Inferior parietal cortex (tissue), 1 donor: Measurements from ENCODE around the gene ANKRD10.
"Not testable (repeated sequence)": the region's sequence is repeated elsewhere in the genome, so short reads cannot be mapped to it uniquely, and the experiment has no call there.

ENCODE experiments used
- DNase-seq: peaks from one replicate; pipeline ENCODE4 v3.0.0-alpha.2; 2016; ENCODE audit errors: extremely low spot score

Gene ANKRD10

DNA sequence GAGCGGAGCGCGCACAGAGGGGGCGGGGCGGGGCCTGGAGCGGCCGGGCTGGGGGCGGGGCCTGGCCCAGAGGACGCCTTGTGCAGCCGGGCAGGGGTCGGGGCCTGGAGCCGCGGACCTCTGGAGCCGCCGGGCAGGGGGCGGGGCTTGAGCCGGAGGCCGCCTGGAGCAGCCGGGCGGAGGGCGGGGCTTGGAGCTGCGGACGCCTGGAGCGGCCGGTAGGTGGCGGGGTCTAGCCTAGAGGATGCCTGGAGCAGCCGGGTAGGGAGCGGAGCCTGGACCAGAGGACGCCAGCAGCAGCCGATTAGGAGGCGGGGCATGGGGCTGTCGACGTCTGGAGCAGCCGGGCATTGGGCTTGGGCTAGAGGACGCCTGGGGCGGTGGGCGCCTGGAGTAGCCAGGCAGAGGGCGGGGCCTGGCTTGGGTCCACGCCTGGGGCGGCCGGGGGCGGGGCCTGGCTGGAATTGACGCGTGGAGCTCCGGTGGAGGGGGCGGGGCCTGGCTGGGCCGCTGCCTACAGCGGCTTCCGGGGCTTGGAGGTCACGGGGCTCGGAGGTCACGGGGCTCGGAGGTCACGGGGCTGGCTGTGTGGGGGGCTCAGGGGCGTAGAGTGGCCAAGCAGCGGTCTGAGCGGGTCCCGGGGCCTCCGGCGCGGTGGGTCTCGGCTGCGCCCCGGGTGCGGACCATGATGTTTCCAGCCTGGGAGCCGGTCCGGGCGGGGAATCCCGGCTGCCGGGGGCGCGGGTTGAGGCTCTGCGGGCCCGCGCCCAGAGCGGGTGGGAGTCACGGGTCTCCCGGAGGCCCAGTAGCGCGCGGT, at the start of gene ANKRD10:
ANKRD10 (minus strand) TSS at position 13 of the 817 bp plus-strand sequence. CDS start 135 bp downstream, outside the sequence.
- peak; percentile 91 for DNase-seq

DNA sequence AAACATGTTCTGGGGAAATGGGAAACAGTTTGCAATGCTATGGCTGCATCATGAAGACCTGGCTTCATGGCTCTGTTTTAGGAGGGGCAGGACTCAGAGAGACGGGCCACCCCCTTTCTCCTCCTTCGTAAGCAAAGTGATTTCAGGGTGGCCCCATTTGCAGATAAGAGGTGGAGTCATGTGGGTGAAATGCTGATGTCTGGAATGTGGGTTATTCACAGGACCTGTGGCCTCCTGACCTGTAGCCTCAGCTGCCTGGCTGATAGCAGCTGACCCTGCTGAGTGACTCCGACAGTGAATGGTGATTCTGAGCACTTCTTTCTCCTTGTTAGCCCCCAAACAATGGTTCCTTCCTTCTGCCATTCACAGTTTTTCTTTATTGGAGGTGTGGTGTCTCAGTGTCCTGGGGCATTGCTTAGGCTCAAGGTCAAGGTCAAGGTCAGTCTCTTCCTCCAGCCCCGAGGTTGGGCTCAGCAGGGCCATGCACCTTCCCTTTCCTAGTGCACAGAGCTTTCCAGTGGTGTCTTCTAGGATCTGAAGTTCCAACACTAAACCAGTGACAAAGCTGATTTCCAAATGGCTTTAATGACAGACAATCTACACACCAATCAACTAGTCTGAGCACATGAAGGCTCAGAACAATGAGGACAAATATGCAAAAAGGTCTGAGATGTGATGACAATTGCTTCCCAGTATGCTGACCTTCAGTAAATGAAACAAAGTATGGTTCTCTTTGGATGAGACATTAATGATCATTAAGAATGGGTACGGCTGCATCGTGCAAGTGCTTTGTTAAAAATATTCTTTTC, 49.6 kb upstream of the ANKRD10 start:
- no peak for DNase-seq

- no peak for DNase-seq
Observed at GRCh38 chr13:110963554-110963970, 48.7 kb upstream of the ANKRD10 start.

GRCh38 chr13:110961959-110962358, 47.1 kb upstream of the ANKRD10 start:
- no peak for DNase-seq

- DNase-seq: no peak
Observed at GRCh38 chr13:110960204-110960603, 45.3 kb upstream of the ANKRD10 start.

GRCh38 chr13:110957931-110958330, 43.1 kb upstream of the ANKRD10 start:
- DNase-seq: no peak

- no peak for DNase-seq
Observed at GRCh38 chr13:110957181-110957884, 42.5 kb upstream of the ANKRD10 start.

DNA sequence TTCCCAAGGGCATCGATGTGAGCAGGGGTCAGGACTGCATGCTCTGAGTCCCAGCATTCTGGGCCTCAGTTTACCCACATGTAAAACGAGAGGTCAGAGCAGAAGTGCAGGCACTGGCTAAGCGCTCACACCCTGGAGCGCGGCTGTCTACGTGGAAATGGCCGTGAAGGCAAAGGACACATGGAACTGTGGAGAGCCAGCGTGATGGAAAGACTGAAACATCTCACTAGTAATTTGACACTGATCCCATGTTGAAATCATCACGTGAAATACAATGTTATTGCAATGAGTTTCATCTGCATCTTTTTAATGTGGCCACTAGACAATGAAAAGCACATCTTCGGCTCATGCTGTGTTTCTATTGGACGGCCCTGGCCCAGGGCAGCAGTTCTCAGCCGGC, 41.3 kb upstream of the ANKRD10 start:
- DNase-seq: not testable (repeated sequence)

- not testable (repeated sequence) for DNase-seq
Observed at GRCh38 chr13:110955608-110956007, 40.7 kb upstream of the ANKRD10 start.

GRCh38 chr13:110955072-110955503, 40.2 kb upstream of the ANKRD10 start:
- not testable (repeated sequence) for DNase-seq

GRCh38 chr13:110954533-110954920, 39.7 kb upstream of the ANKRD10 start:
- DNase-seq: not testable (repeated sequence)

GRCh38 chr13:110953833-110954532, 39.1 kb upstream of the ANKRD10 start:
- DNase-seq: no peak

GRCh38 chr13:110953416-110953815, 38.5 kb upstream of the ANKRD10 start:
- no peak for DNase-seq

GRCh38 chr13:110952135-110952534, 37.3 kb upstream of the ANKRD10 start:
- DNase-seq: not testable (repeated sequence)

DNA sequence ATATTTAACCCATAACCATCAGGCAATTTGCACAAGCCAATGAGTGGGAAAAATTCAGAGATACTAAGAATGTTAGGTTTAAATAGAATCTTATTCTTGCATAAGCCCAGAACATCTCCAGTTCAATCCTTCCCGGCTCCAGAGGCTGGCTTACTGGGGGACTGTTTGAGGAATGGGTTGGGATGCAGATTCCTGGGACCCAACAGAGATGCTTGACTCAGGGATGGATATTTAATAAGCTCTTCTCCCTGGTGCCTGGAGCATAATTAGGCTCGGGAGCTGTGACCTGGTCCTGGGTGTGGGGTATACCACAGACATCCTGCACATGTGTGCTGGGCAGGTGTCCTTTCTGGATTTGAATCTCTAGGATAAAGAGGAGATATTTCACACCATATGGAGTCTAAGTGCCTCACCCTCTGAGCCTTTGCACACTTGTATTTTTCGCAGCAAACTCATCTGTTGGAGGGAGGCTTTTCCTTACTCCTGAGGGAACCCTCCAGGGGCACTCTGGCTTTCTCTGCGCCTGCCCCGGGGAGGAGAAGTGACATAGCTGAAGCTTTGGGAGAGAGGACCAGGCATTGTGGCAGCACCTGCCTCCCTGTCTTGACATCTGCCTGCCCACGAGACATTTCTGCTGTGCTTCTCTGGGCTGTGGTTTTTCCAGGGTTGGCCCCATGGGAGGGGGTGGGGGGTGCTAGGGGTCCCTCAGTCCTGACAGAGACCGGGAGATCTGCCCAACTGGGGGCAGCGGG, 36.1 kb upstream of the ANKRD10 start:
- no peak for DNase-seq

GRCh38 chr13:110950356-110950755, 35.5 kb upstream of the ANKRD10 start:
- DNase-seq: no peak

GRCh38 chr13:110949628-110950027, 34.8 kb upstream of the ANKRD10 start:
- DNase-seq: no peak

- no peak for DNase-seq
Observed at GRCh38 chr13:110949116-110949515, 34.2 kb upstream of the ANKRD10 start.

DNA sequence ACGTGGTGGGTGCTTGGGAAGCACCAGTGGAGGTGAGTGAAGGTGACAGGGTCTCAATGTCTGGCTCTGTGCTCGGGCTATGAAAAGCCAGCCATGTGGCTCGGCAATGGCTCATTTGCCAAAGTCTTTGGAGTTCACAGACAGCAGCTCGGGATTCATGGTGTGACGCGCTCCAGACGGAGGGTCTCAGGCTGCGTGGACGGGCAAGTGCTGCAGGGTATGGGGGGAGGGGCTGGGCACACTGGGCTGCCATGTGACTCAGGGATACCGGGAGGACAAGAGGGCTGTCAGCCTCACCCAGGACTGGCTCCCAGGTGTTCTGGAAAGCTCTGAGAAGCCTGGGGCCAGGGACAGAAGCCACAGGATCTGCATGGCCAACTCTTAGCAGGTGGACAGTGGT, 32.5 kb upstream of the ANKRD10 start:
- DNase-seq: not testable (repeated sequence)

- DNase-seq: no peak
Observed at GRCh38 chr13:110945928-110946570, 31.2 kb upstream of the ANKRD10 start.
